OCI-LY7 (cell line): ENCODE results near the gene EIF4G2.

Experiments used
- EZH2phosphoT487 ChIP-seq: fragments of 200-600 bp; sonication (generic); IDR thresholded peaks from 2 replicates; pipeline ENCODE4 v1.6.1; 2018; ENCODE audit warnings: low read depth, borderline replicate concordance, mild to moderate bottlenecking, mixed run types, antibody characterized with exemption, low read length, moderate library complexity, mixed read lengths
- TF ChIP-seq, protein P1 (sequence below): fragments of 200-600 bp; sonication (generic); conservative IDR thresholded peaks from 2 replicates; pipeline ENCODE4 v1.5.1; 2014; ENCODE audit warnings: mild to moderate bottlenecking, antibody characterized with exemption, low read length, moderate library complexity, mixed read lengths

DNA sequence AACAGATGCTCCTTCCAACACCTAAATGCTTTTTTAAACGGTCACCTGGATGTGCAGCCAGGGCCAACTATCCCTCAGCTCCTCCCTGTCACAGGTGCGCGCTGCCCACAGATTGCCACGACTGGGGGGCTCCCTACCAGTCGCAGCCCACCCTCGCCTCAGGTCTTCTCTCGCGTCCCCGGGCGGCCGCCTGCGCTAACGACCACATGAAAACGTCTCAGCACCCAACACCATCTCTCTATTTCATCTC, 48.7 kb upstream of the EIF4G2 start:
- TF ChIP-seq, protein P1, sequence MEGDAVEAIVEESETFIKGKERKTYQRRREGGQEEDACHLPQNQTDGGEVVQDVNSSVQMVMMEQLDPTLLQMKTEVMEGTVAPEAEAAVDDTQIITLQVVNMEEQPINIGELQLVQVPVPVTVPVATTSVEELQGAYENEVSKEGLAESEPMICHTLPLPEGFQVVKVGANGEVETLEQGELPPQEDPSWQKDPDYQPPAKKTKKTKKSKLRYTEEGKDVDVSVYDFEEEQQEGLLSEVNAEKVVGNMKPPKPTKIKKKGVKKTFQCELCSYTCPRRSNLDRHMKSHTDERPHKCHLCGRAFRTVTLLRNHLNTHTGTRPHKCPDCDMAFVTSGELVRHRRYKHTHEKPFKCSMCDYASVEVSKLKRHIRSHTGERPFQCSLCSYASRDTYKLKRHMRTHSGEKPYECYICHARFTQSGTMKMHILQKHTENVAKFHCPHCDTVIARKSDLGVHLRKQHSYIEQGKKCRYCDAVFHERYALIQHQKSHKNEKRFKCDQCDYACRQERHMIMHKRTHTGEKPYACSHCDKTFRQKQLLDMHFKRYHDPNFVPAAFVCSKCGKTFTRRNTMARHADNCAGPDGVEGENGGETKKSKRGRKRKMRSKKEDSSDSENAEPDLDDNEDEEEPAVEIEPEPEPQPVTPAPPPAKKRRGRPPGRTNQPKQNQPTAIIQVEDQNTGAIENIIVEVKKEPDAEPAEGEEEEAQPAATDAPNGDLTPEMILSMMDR, result peak; percentile 42; the same call in 1 of the 2 replicates
- TF ChIP-seq EZH2phosphoT487, result no peak
